ENCODE data around the gene CHPF.

Gene CHPF

GRCh38 chr2:219539926-219540678 is 3.5 kb downstream of the CHPF start:
- CTCF ChIA-PET: interaction anchor here (0.6 to 7.2 kb wide), 25 partner anchors 10 to 449 kb away, joined by 3 to 112 read pairs (median 9); partner anchors contain the start of genes GMPPA, INHA, OBSL1 and STK11IP

DNA sequence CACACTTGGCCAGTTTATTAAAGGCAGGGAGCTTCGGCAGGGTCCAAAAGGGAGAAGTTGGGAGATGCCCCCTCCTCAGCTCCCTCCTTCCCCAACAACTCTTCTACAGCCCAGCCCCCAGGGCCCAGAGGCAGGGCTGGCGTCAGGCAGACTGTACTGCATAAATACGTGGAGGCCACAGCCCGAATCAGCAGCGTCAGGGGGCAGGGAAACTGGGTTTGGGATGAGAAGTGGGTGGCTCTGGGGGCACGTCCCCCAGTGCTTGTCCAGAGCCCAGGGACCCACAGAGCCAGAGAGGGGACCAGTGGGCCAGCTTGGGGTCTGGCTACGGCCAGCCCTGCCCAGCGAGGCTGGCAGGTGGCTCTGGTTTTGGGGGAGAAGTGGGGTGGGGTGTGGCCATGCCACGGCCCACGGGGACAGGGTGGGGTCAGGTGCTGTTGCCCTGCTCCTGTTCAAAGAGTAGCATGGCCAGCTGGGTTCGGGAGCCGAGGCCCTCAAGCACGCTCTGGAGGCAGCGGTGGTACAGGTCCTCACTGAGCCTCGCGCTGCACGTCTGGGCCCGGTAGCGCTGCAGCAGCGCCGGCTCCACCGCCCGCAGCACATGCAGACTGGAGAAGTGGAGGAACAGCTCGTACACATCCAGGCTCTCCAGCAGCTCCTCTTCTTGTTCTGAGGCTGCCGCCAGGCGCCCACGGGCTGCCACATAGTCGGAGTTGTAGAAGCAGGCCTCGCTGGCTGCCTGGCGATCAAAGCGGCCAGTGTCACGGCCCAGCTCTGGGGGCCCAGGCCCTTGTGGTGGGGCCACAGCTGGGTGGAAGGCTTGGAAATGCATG is 4.4 kb downstream of the CHPF start:
- H3K27ac ChIP-seq (ENCODE audit: extremely low read depth, low read depth, low read length): no peak overlapping the region

More at GRCh38 chr2:219539926-219540678, 3.5 kb downstream of the CHPF start:
- Histone ChIP-seq H3K4me1 (ENCODE audit: control insufficient read depth, insufficient read depth, low read length) (no peaks in the 10 kb centered on the region), H3K27ac (ENCODE audit: extremely low read depth, low read depth, low read length) (no peak overlapping the region), H3K9me3 (ENCODE audit: control insufficient read depth, insufficient read depth, low read depth, low read length) (no peaks in the 10 kb centered on the region), H3K4me3 (ENCODE audit: low read depth, low read length) (no peak overlapping the region), H3K36me3 (ENCODE audit: control insufficient read depth in 2 of 2, insufficient read depth in 1 of 2, low read length in 2 of 2) (peaks cover 0 to 32% of the 10 kb centered on the region in 2 experiments; a peak in 1 of 3 replicates)
- TF ChIP-seq ZNF626 (tag by site-specific recombination; IDR thresholded peaks at IDR 0.05) (no peak), ZNF776 (tag by site-specific recombination; IDR thresholded peaks at IDR 0.05; ENCODE audit: borderline replicate concordance) (no peak), ZEB2 (tag by site-specific recombination; IDR thresholded peaks at IDR 0.05) (no peak), KLF1 (tag by site-specific recombination; IDR thresholded peaks at IDR 0.05) (no peak), ZNF670 (tag by site-specific recombination; IDR thresholded peaks at IDR 0.05; ENCODE audit: low read depth) (no peak), ZNF324 (tag by site-specific recombination; IDR thresholded peaks at IDR 0.05) (no peak), ZNF416 (tag by site-specific recombination; IDR thresholded peaks at IDR 0.05) (no peak), HOXC10 (CRISPR knock-in tag; IDR thresholded peaks at IDR 0.05) (no peak), GLIS2 (tag by site-specific recombination; IDR thresholded peaks at IDR 0.05) (no peak), ZBTB48 (tag by site-specific recombination; IDR thresholded peaks at IDR 0.05) (no peak), KLF16 (tag by site-specific recombination; IDR thresholded peaks at IDR 0.05) (no peak), ZNF362 (tag by site-specific recombination; IDR thresholded peaks at IDR 0.05) (no peak)
- TF ChIP-seq, protein P1, sequence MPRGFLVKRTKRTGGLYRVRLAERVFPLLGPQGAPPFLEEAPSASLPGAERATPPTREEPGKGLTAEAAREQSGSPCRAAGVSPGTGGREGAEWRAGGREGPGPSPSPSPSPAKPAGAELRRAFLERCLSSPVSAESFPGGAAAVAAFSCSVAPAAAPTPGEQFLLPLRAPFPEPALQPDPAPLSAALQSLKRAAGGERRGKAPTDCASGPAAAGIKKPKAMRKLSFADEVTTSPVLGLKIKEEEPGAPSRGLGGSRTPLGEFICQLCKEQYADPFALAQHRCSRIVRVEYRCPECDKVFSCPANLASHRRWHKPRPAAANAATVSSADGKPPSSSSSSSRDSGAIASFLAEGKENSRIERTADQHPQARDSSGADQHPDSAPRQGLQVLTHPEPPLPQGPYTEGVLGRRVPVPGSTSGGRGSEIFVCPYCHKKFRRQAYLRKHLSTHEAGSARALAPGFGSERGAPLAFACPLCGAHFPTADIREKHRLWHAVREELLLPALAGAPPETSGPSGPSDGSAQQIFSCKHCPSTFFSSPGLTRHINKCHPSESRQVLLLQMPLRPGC (tag by site-specific recombination; IDR thresholded peaks at IDR 0.05): no peak
- POLR2A ChIA-PET: interaction anchor here (1.1 kb wide), 1 partner anchor 42 kb away, joined by 3 read pairs; the partner anchor contains the start of gene GMPPA

More for the DNA sequence above, 4.4 kb downstream of the CHPF start:
- CTCF ChIA-PET: interaction anchor here (0.7 to 7.2 kb wide), 9 partner anchors 9 to 149 kb away, joined by 3 to 112 read pairs (median 4); no protein-coding TSS in a partner anchor
- TF ChIP-seq ZNF555 (tag by site-specific recombination; conservative IDR thresholded peaks at IDR 0.05): no peak
- TF ChIP-seq ZNF488 (tag by site-specific recombination; IDR thresholded peaks at IDR 0.05): no peak
- TF ChIP-seq ZNF768 (tag by site-specific recombination; IDR thresholded peaks at IDR 0.05): no peak
- TF ChIP-seq ZNF623 (tag by site-specific recombination; IDR thresholded peaks at IDR 0.05): no peak
- no peak for TF ChIP-seq OVOL3 (tag by site-specific recombination; IDR thresholded peaks at IDR 0.05)
- TF ChIP-seq SP2 (tag by site-specific recombination; IDR thresholded peaks at IDR 0.05): no peak
- no peak for TF ChIP-seq ZSCAN16 (tag by site-specific recombination; IDR thresholded peaks at IDR 0.05)
- TF ChIP-seq, protein P2, sequence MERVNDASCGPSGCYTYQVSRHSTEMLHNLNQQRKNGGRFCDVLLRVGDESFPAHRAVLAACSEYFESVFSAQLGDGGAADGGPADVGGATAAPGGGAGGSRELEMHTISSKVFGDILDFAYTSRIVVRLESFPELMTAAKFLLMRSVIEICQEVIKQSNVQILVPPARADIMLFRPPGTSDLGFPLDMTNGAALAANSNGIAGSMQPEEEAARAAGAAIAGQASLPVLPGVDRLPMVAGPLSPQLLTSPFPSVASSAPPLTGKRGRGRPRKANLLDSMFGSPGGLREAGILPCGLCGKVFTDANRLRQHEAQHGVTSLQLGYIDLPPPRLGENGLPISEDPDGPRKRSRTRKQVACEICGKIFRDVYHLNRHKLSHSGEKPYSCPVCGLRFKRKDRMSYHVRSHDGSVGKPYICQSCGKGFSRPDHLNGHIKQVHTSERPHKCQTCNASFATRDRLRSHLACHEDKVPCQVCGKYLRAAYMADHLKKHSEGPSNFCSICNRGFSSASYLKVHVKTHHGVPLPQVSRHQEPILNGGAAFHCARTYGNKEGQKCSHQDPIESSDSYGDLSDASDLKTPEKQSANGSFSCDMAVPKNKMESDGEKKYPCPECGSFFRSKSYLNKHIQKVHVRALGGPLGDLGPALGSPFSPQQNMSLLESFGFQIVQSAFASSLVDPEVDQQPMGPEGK (tag by site-specific recombination; IDR thresholded peaks at IDR 0.05): no peak
- TF ChIP-seq BCL11B (tag by site-specific recombination; IDR thresholded peaks at IDR 0.05; ENCODE audit: low read depth): no peak
- TF ChIP-seq KLF7 (tag by site-specific recombination; IDR thresholded peaks at IDR 0.05; ENCODE audit: borderline replicate concordance): no peak
- TF ChIP-seq ZNF704 (tag by site-specific recombination; IDR thresholded peaks at IDR 0.05): no peak
- no peak for TF ChIP-seq ZNF530 (tag by site-specific recombination; IDR thresholded peaks at IDR 0.05; ENCODE audit: low read depth)
- no peak for TF ChIP-seq ZNF707 (tag by site-specific recombination; IDR thresholded peaks at IDR 0.05)
- no peak for TF ChIP-seq HOXD13 (CRISPR knock-in tag; IDR thresholded peaks at IDR 0.05; ENCODE audit: borderline replicate concordance)
- TF ChIP-seq ZNF660 (tag by site-specific recombination; IDR thresholded peaks at IDR 0.05): no peak
- no peak for TF ChIP-seq ZFP3 (tag by site-specific recombination; IDR thresholded peaks at IDR 0.05; ENCODE audit: low read depth)
- no peak for TF ChIP-seq ZNF791 (tag by site-specific recombination; IDR thresholded peaks at IDR 0.05)
- TF ChIP-seq KLF16 (tag by site-specific recombination; IDR thresholded peaks at IDR 0.05): no peak
- TF ChIP-seq ZNF510 (tag by site-specific recombination; IDR thresholded peaks at IDR 0.05; ENCODE audit: insufficient replicate concordance): no peak
- H3K4me1 ChIP-seq (ENCODE audit: control insufficient read depth, insufficient read depth, low read length): no peaks in the 10 kb centered on the region
- H3K9me3 ChIP-seq (ENCODE audit: control insufficient read depth, insufficient read depth, low read depth, low read length): no peaks in the 10 kb centered on the region
- H3K4me3 ChIP-seq (ENCODE audit: low read depth, low read length): no peak overlapping the region
- peaks cover 0 to 32% of the 10 kb centered on the region in 2 experiments; a peak in 1 of 3 replicates for H3K36me3 ChIP-seq (ENCODE audit: control insufficient read depth in 2 of 2, insufficient read depth in 1 of 2, low read length in 2 of 2)
- POLR2A ChIA-PET: no interaction called here

Data from HEK293 (cell line).